Suprapubic skin (tissue), 4 donors: ENCODE results near the gene TMEM156. TPM values are rescaled to one million over a fixed set of nuclear protein-coding genes. Genes with fewer than 3 reads are reported as not detected.
A peak's percentile ranks its signal among the peaks of the same experiment; 100 is the strongest.

Experiments
- DNase-seq, 2 donors: peaks; one replicate each; pipeline ENCODE4 v3.0.0-alpha.2; 2019; ENCODE audit warnings: low spot score in 2 of 2
- H3K27ac ChIP-seq: fragments of 200-600 bp; sonication (generic); one replicate; pipeline ENCODE4 v1.5.1; 2019
- H3K27me3 ChIP-seq: fragments of 200-600 bp; sonication (generic); one replicate; pipeline ENCODE4 v1.5.1; 2019
- H3K36me3 ChIP-seq: fragments of 200-600 bp; sonication (generic); one replicate; pipeline ENCODE4 v1.5.1; 2019
- H3K4me1 ChIP-seq: fragments of 200-600 bp; sonication (generic); one replicate; pipeline ENCODE4 v1.5.1; 2019
- H3K4me3 ChIP-seq: fragments of 200-600 bp; sonication (generic); one replicate; pipeline ENCODE4 v1.5.1; 2019; ENCODE audit warnings: mild to moderate bottlenecking
- H3K9me3 ChIP-seq: fragments of 200-600 bp; sonication (generic); one replicate; pipeline ENCODE4 v1.5.1; 2019
- CTCF ChIP-seq, 2 donors: fragments of 200-600 bp in 1 of 2; fragments of 450-650 bp in 1 of 2; sonication (generic) in 1 of 2; IDR thresholded peaks; one replicate each; pipeline ENCODE4 v1.5.1; 2016 to 2019; ENCODE audit warnings: antibody characterized with exemption in 2 of 2, mild to moderate bottlenecking in 1 of 2, moderate library complexity in 1 of 2
- EP300 ChIP-seq: sonication (generic); formaldehyde crosslinking; IDR thresholded peaks from one replicate; pipeline ENCODE4 v1.6.1; 2017; ENCODE audit warnings: antibody characterized with exemption
- POLR2A ChIP-seq, 2 donors: fragments of 450-650 bp; IDR thresholded peaks; one replicate each; pipeline ENCODE4 v1.6.1; 2017; ENCODE audit warnings: antibody characterized with exemption in 2 of 2, mild to moderate bottlenecking in 2 of 2, moderate library complexity in 2 of 2
- POLR2AphosphoS5 ChIP-seq, 3 donors: sonication (generic); formaldehyde crosslinking; IDR thresholded peaks; one replicate each; pipeline ENCODE4 v1.6.1; 2017; ENCODE audit warnings: antibody characterized with exemption in 3 of 3
- WGBS: methylation state at CpG from one replicate; pipeline ENCODE4 v1.1.5; 2018; 5-methylcytosine and 5-hydroxymethylcytosine counted together
- total RNA-seq, 4 donors: library from RNA; depleted of rRNA; stranded (reverse); fragments of >200 nt; gene quantifications; one replicate each; pipeline ENCODE4 v1.1.0, GENCODE V29; 2016

The TMEM156 gene
- total RNA-seq, 4 donors from 2014 or later: not detected

GRCh38 chr4:39048311-39048710 is 16.1 kb upstream of the TMEM156 start:
- no peak for TF ChIP-seq POLR2AphosphoS5 (IDR thresholded peaks at IDR 0.05)
- TF ChIP-seq EP300: no peak
- no peak for TF ChIP-seq POLR2A (IDR thresholded peaks at IDR 0.05)
- TF ChIP-seq CTCF (IDR thresholded peaks at IDR 0.05): no peak
- Histone ChIP-seq H3K27ac (no peak overlapping the region), H3K4me1 (peaks cover 17% of the 10 kb centered on the region), H3K27me3 (no peaks in the 10 kb centered on the region), H3K4me3 (no peak overlapping the region), H3K36me3 (no peaks in the 10 kb centered on the region), H3K9me3 (no peaks in the 10 kb centered on the region)
- 68% methylated on average over 1 of the region's 1 CpG for WGBS
- no peak for DNase-seq

- Histone ChIP-seq H3K9me3 (no peaks in the 10 kb centered on the region), H3K4me1 (peaks cover 22% of the 10 kb centered on the region), H3K36me3 (no peaks in the 10 kb centered on the region), H3K27ac (no peak overlapping the region), H3K27me3 (no peaks in the 10 kb centered on the region), H3K4me3 (no peak overlapping the region)
- no peak for TF ChIP-seq CTCF (IDR thresholded peaks at IDR 0.05)
- no peak for TF ChIP-seq POLR2AphosphoS5 (IDR thresholded peaks at IDR 0.05)
- TF ChIP-seq POLR2A (IDR thresholded peaks at IDR 0.05): no peak
- TF ChIP-seq EP300: no peak
- 76% methylated on average over 2 of the region's 2 CpGs for WGBS
- DNase-seq: no peak
Observed at GRCh38 chr4:39047681-39048080, 15.5 kb upstream of the TMEM156 start.

GRCh38 chr4:39046249-39046648 is 14.0 kb upstream of the TMEM156 start:
- H3K4me1 ChIP-seq: peaks cover 22% of the 10 kb centered on the region
- H3K4me3 ChIP-seq: no peak overlapping the region
- TF ChIP-seq POLR2AphosphoS5 (IDR thresholded peaks at IDR 0.05): no peak
- no peak for TF ChIP-seq CTCF (IDR thresholded peaks at IDR 0.05)
- TF ChIP-seq POLR2A (IDR thresholded peaks at IDR 0.05): no peak
- no peak overlapping the region for H3K27ac ChIP-seq
- H3K27me3 ChIP-seq: no peaks in the 10 kb centered on the region
- 70% methylated on average over 8 of the region's 8 CpGs for WGBS
- no peaks in the 10 kb centered on the region for H3K9me3 ChIP-seq
- H3K36me3 ChIP-seq: no peaks in the 10 kb centered on the region
- no peak for DNase-seq

- Histone ChIP-seq H3K4me1 (peaks cover 22% of the 10 kb centered on the region), H3K36me3 (no peaks in the 10 kb centered on the region), H3K4me3 (peak overlapping the region; percentile 98), H3K27ac (no peak overlapping the region), H3K9me3 (no peaks in the 10 kb centered on the region), H3K27me3 (no peaks in the 10 kb centered on the region)
- DNase-seq: no peak
- WGBS: 26% methylated on average over 3 of the region's 3 CpGs
- TF ChIP-seq CTCF (IDR thresholded peaks at IDR 0.05) (no peak), POLR2AphosphoS5 (IDR thresholded peaks at IDR 0.05) (no peak), POLR2A (IDR thresholded peaks at IDR 0.05) (no peak), EP300 (no peak)
Observed at GRCh38 chr4:39045827-39046221, 13.6 kb upstream of the TMEM156 start.

DNA sequence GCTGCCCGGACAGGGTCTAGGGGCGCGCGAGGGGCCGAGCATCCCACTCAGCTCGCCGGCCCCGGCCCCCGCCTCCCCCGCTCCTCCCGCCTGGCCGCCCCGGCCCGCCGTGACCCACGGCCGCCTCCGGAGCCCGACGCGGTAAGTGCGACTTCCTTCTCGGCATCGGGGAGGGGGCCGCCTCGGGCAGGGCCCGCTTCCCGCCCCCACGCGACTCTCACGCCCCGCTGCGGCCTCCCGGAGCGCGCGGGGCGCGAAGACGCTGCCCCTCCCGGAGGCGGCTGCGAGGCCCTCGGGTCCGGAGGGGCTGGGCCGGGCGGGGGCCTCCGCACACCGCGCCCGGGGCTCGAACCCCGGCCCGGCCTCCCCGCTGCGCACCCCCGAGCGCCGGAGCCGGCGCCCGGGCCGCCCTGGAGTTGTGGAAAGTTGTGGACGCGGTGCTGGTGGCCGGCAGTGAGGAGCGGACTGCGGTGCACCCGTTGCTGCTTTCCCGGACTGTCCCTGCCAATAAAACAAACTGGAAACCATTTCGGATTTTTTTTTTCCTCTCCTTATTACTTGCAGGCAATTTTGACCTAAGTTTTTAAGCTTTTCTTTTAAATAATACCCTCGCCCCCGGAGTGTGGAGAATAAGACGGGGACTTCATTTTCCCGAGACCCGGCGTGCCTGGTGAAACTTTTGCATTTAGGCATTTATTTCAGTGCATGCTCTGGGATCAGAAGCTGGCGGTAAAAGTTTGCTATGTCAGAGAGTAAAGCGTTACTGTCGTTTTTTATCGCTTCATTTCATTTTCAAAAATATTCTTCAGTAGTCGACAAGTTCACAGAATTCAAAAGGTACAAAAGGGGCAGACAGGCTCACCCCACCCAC is 13.0 kb upstream of the TMEM156 start:
- Histone ChIP-seq H3K27ac (peak overlapping the region; percentile 95), H3K9me3 (no peaks in the 10 kb centered on the region), H3K36me3 (no peaks in the 10 kb centered on the region), H3K27me3 (no peaks in the 10 kb centered on the region), H3K4me1 (peaks cover 22% of the 10 kb centered on the region), H3K4me3 (peak overlapping the region; percentile 98)
- 1% methylated on average over 40 of the region's 82 CpGs for WGBS
- DNase-seq: no peak
- TF ChIP-seq CTCF (IDR thresholded peaks at IDR 0.05): no peak
- TF ChIP-seq POLR2A (IDR thresholded peaks at IDR 0.05): no peak
- no peak for TF ChIP-seq EP300
- TF ChIP-seq POLR2AphosphoS5 (IDR thresholded peaks at IDR 0.05): no peak
